Dedifferentiated amniotic fluid mesenchymal stem cell (primary cell): Measurements from ENCODE around the gene TMPRSS11A.

Experiments used
- DNase-seq: peaks from one replicate; pipeline ENCODE4 v3.0.0-alpha.2; 2016; ENCODE audit errors: extremely low spot score

Gene TMPRSS11A

GRCh38 chr4:67871867-67872266 lies 91.4 kb downstream of the TMPRSS11A start:
- DNase-seq: peak; percentile 60

- no peak for DNase-seq
These were observed 93.6 kb downstream of the TMPRSS11A start for GRCh38 chr4:67869580-67870190.

DNA sequence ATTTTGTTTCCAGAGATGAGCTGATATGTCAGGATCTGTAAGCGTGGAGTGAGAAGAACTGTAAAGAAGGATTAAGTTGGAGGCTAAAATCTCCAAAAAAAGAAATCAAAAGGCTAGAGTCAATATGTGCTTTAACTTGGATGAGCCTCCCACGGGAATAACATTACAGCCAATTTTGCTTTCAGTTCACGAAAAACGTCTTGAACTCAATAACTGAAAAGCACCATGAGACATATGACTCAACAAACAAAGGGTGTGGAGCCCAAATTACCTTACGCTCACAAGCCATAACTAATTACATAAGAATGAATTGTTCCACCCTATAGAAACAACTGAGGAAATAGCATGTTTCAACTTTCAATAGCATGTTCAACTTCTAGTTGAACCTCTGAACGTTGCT lies 101.8 kb downstream of the TMPRSS11A start:
- DNase-seq: no peak
